ENCODE measurements around the gene PAFAH2.

DNA sequence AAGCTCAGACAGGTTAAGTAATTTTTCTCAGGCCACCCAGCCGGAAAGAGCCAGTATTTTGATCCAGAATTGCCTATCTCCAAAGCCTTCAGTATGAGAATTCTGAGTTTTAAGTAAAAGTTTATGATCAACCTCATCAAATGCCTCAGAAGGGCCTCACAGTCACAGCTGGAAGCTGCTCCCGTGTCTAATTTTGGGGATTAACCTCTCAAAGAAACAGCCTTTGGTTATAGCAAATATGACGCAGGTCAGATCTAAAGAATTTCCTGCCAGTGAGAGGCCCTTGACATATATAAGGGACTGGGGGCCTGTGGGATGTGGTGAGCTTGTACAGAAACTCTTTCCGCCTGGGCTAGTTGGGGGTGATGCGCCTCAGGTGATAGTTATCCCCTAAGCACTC is 26.0 kb upstream of the PAFAH2 start:
- TF ChIP-seq, protein P1, sequence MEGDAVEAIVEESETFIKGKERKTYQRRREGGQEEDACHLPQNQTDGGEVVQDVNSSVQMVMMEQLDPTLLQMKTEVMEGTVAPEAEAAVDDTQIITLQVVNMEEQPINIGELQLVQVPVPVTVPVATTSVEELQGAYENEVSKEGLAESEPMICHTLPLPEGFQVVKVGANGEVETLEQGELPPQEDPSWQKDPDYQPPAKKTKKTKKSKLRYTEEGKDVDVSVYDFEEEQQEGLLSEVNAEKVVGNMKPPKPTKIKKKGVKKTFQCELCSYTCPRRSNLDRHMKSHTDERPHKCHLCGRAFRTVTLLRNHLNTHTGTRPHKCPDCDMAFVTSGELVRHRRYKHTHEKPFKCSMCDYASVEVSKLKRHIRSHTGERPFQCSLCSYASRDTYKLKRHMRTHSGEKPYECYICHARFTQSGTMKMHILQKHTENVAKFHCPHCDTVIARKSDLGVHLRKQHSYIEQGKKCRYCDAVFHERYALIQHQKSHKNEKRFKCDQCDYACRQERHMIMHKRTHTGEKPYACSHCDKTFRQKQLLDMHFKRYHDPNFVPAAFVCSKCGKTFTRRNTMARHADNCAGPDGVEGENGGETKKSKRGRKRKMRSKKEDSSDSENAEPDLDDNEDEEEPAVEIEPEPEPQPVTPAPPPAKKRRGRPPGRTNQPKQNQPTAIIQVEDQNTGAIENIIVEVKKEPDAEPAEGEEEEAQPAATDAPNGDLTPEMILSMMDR (IDR thresholded peaks at IDR 0.05): no peak
- TF ChIP-seq POLR2A (IDR thresholded peaks at IDR 0.05): no peak

All from heart left ventricle (tissue), 13 donors.